Middle frontal gyrus (tissue), 1 donor: ENCODE measurements around the gene RPP25L.

Source experiments
- DNase-seq: peaks from one replicate; pipeline ENCODE4 v3.0.0-alpha.2; 2015; ENCODE audit warnings: low spot score; ENCODE audit errors: extremely low spot score

Gene RPP25L

GRCh38 chr9:34612788-34613390 is 992 bp upstream of the RPP25L start:
- peak; percentile 36 for DNase-seq

DNA sequence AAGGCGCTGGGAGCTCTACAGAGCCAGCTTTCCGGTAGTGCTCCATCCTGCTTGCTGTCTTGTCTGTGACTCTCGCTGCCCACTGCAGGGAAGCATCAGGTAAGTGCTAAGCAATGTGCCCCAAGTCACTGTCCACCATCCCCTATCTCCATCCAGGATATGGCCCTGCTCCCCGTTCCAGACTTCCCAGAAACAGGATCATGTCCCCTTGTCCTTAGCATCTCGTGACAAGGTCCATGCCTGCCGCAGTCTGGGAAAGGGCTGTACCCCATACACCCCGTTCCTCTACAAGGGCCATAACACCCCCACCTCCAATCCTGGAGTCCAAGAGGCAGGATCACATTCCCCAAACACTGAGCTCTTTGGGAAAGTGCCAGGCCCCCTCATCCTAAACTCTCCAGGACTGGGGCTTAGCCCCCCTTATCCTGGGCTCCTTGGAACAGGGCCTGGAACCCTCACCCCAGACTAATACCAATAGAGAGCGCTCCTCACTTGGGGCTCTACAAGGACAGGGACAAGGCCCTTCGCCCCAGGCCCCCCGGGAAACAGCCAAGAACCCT is 566 bp downstream of the RPP25L start:
- DNase-seq: no peak

- DNase-seq: no peak
Observed at GRCh38 chr9:34610434-34611206, 1.3 kb downstream of the RPP25L start.

DNA sequence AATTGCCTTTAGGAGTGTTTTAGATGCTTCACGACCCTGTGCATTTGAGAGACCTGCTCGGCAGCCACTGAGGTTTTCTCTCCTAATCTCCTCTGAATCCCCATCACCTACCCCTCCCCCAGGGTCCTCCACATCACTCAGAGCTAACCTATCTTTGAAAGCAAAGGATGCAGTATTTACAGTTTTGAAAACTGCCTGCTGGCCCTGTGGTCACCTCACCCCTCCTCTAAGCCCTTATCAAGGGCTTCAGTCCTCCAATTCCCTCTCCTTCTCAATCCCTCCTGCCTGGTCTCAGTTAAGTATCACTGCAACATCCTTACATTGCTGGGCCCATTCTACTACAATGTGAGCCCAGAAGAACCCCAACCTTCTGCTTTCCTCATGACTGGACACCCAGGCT is 4.6 kb downstream of the RPP25L start:
- DNase-seq: no peak

GRCh38 chr9:34606905-34607304 is 5.0 kb downstream of the RPP25L start:
- no peak for DNase-seq

GRCh38 chr9:34606190-34606589 is 5.7 kb downstream of the RPP25L start:
- DNase-seq: no peak

DNA sequence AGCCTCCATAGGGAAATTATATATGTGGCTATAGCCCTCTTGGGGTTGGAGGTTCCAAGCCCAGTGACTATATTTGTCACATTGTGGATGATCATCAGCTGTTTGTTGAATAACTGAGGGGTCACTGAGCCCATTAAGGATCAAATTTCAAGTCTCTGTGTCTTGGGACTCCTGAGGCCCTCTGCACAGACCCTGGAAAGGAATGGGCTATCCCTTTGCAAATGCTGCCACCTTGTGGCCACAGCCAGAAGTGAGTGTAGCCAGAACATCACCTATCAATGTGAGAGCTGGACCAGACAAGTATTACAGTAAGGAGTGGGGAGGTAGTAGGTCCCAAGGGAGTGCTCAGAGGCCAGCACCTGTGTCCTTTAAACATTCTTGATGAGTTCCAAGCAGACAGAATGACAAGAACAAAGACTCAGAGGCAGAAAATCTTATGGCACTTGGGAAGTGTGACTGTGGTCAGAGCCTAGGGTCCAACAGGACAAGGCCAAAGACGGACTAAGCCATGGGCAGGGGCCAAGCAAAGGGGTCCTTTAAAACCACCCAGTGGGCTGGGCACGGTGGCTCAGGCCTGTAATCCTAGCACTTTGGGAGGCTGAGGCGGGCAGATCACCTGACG is 8.2 kb downstream of the RPP25L start:
- peak; percentile 80 for DNase-seq

GRCh38 chr9:34601937-34602573 is 9.8 kb downstream of the RPP25L start:
- DNase-seq: no peak

DNA sequence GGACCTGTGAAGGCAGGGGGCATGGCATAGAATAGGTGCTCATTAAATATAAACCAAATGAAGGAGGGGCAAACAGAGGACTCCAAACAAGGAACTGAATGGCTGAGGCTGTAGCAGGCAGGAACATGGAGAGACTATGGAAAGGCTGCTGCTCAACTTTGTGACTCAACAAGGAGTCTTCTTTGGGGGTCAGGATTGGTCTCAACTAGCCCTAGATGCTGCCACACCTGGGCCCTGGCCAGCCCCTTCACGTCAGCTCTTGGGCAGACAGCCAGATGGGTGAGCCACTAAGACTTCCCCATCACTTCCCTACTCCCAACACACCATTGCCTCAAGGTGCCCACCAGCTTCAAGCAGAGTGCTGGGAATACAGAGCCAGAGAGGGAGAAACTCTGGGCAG is 11.0 kb downstream of the RPP25L start:
- DNase-seq: no peak

DNA sequence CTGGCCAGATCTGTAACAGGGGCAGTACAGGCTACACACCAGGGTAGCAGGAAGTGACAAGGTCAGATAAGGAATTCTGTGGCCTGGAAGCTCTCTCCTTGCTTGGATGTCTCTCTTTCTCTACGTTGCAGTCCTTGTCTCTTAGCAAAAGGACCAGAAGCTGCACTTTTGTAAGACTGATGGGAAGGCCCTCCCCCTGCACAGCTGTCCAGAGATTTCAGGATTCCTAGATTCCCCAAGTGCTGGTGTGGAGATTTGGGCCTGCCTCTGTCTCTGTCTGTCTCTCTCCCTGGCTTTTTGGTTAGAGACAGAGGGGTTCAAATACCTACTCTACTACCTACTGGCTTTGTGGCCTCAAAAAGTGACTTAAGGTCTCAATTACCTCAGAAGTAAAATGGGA is 12.4 kb downstream of the RPP25L start:
- no peak for DNase-seq

GRCh38 chr9:34594177-34594576 is 17.7 kb downstream of the RPP25L start:
- DNase-seq: no peak

- peak; percentile 11 for DNase-seq
Observed at GRCh38 chr9:34592895-34593601, 18.8 kb downstream of the RPP25L start.

GRCh38 chr9:34591917-34592866 is 19.7 kb downstream of the RPP25L start:
- no peak for DNase-seq

DNA sequence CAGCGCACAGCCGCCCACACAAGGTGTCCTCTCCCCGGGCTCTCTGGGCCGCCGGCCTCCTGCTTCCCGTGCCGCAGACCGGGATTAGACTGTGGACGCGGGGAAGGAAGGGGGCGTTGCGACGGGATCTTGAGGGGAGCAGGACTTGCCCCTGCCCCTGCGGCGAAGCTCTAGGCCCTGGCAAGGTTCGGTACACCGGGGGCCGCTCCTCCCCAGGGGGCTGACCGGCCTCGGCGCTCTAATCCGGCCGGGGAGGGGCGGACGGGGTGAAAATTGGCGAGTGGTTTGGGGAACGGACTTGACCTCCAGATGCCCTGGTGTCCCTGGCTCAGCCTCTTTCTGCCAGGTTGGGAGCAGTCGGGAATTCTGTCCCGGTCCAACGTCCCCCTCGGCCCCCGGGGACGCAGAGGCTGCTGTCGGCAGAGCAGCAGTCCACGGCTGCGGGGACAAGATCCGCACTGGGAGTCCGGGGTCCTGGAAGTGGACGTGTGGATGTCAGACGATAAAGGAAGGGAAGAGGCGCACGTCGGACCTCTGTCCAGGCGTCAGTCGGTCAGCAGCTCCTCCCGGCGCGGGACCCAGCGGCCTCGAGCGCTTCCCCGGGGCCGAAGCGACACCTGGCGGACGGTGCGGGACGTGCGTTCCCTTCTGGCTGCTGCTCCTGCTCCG is 20.5 kb downstream of the RPP25L start:
- peak; percentile 75 for DNase-seq

DNA sequence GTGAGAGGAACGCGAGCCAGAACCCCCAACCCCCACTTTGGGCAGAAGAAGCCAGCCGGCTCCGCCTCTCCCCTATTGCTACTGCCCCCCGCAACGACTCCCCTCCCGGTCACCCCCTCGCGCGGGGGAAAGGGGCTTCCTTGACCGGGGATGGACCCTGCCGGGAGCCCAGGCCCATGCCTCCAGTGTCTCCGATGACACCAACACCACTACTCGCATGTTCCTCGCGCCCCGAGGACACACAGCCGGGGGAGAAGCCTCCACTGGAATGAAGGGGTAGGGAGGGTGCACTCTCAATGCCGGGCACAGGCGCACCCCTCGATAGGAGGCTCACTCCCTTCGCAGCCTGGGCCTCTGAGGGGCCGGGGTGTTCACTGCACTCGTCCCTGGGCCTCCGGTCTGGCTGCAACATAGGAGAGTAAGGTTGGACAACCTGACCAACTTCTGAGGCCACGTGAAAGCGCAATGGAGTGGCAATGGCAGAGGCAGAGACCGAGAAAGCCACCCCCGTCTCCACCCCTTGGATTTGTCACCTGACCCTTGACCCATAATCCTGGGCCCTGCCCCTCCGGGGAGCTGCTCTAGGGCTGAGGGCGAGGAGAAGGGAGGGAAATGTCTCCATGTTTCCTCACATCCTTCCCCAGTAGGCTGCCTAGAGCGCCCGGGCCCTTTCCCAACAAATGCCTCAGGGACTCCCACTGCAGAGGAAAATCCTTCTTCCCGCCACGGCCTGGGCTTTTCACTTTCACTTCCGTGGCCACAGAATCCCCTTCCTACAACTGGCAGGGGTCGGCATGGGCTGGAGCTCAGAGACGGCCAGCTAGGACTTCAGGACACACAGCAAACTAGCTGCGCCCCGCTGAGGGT is 21.3 kb downstream of the RPP25L start:
- DNase-seq: no peak

- DNase-seq: peak; percentile 52
Observed at GRCh38 chr9:34589636-34590380, 22.1 kb downstream of the RPP25L start, which contains the start of gene CNTFR. CNTFR (minus strand) TSS chr9:34589724; CDS start chr9:34568981, 20,743 bp downstream.
